Amniotic stem cell (primary cell): Measurements from ENCODE around the gene MRPS12.
"Not testable (repeated sequence)": the region's sequence is repeated elsewhere in the genome, so short reads cannot be mapped to it uniquely, and the experiment has no call there.

Source experiments
- DNase-seq: peaks from one replicate; lab custom pipeline; 2025; lab: John Stamatoyannopoulos, UW

Gene MRPS12

GRCh38 chr19:38930776-38931520 is at the start of gene MRPS12:
Gene MRPS12, plus strand, starts transcription at chr19:38930944. Its CDS starts 351 bp downstream, at chr19:38931295.
- DNase-seq, result peak; percentile 99

GRCh38 chr19:38883286-38883685 is 47.5 kb upstream of the MRPS12 start:
- DNase-seq, result no peak

DNA sequence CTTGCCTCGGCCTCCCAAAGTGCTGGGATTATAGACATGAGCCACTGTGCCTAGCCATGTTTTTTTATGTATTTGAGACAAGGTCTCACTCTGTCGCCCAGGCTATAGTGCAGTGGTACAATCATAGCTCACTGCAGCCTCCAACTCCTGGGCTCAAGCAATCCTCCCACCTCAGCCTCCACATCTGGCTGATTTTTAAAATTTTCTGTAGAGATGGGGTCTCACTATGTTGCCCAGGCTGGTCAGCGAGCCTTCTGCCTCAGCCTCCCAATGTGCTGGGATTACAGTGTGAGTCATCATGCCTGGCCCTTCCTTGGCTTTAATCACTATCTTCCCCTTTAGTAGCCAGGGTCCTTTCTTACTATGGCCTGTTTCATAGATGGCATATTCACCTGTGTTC is 46.1 kb upstream of the MRPS12 start:
- DNase-seq, result not testable (repeated sequence)

DNA sequence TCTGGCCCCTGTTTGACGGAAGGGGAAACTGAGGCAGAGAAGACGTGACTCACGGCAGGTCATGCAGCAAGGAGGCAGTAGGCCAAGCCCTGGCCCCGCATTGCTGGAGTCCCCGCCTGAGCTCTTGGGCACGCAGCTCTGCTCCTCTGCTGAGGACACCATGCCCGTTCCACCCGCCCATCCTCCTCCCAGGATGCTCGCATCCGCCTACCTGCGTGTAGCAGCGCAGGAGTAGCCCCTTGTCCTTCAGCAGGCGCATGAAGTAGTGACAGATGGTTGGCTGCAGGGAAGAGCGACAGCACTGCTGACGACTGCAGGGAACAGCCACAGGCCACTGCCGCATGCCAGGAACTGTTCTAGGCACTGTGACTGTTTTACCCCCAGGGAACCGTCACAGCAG is 41.9 kb upstream of the MRPS12 start:
- no peak for DNase-seq

DNA sequence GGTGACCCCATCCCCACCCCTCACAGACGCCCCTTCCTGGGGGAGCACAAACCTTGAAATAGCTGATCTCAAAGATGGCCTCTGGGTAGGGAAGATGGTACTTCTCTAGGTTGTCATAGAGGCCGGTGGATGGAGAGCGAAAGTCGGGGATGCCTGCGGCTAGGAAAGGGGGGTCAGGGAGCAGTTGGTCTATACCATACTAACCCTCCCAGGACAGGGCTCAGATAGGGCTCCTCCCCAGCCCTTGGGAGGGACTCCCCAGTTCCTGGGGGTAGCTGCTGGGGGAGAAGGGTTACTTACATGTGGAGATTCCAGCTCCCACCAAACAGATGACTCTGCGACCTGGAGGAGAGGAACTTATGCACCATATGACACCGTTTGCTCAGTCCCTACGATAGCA is 40.9 kb upstream of the MRPS12 start:
- DNase-seq, result no peak

DNA sequence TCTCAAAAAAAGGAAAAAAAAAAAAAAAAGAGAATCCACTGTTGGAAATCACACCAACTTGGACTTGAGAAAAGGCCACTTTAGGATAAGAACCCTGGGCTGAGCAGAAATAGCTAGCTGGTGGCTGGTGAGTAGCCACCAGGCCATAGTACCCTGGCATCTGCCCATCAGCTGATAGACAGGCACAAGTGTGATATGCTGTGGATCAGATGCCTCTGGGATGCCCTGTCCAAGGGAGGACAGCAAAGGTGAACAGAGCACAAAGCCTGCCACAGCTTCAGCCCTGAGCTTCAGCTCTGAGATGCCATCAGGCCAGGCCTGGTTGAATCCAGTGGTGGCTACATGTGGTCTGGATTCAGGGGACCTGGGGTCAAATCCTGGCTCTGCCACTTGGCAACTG is 40.1 kb upstream of the MRPS12 start:
- DNase-seq, result no peak

DNA sequence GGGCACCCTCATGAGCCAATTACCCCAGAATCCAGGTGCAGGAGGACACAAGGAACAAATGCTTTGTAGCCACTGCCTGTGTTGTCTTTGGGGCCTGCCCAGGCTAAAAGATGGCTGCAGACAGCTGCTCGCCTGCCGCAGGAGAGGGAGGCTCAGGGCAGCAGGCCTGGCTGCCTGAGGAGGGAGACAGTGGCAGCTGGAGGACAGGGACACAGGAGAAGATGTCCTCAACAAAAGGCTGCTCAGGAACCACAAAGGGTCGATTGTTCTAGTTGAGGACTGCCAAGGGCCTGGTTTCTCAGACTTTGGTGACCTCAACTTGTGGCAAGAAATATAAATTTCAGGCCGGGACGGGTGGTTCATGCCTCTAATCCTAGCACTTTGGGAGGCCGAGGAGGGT is 39.0 kb upstream of the MRPS12 start:
- DNase-seq, result no peak

GRCh38 chr19:38892841-38893240 is 37.9 kb upstream of the MRPS12 start:
- DNase-seq, result no peak

- no peak for DNase-seq
Observed at GRCh38 chr19:38893341-38893771, 37.4 kb upstream of the MRPS12 start.

GRCh38 chr19:38894968-38895367 is 35.8 kb upstream of the MRPS12 start:
- no peak for DNase-seq

DNA sequence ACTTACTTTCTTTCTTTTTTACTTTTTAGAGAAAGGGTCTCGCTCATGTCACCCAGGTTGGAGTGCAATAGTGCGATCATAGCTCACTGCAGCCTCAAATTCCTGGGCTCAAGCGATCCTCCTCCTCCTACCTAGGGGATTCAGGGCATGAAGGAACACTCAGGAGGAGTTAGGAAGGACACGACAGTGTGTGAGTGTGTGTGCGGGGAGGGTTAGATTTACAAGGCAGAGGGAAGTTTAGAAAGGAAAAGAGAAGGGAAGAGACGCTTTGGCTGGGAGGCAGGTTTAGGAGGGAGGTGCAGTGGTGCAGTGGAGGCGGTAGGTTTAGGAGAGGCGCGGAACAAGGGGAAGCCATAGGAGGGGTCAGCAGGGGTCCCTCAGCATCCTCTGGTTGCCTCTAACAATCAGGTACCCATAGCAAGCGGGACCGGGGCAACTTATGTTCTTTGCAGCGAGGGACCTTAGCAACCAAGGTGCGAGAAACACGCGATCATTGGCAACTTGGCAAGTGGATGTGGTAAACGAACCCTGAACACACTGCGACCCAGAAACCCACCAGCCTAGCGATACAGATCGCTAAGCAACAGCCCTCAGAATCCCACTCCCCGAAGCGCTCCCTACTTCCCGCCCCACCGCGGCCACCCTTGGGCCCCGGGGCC is 31.8 kb upstream of the MRPS12 start:
- no peak for DNase-seq

DNA sequence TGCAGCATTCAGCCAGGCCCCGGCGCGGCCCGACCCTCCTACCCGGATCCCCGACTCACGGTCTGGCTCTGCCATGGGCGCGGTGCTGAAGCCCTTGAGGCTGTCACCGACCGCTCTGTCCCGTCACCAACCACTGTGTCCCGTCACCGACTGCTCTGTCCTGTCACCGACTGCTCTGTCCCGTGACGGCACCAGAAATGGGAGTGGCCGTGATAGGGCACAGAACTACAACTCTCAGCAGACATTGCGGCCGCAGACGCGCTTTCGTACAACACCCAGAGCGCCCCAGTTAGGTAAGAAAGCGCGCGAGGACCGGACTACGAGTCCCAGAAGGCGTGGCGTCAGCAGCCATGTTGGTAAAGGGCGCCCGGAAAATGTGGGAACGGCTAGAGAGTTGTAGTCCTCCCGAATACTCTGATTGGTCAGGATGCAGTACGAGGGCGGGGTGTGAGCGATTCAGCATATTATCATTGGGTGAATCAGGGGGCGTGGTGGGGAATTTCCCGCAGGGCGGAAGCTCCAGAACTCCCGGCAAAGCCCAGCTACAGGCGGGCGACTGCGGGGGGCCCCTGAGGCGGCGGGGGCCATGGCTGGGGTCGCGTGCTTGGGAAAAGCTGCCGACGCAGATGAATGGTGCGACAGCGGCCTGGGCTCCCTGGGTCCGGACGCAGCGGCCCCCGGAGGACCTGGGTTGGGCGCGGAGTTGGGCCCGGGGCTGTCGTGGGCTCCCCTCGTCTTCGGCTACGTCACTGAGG is 31.1 kb upstream of the MRPS12 start, which contains the start of the genes NFKBIB and SIRT2:
NFKBIB (plus strand) TSS at position 523 of the 755 bp plus-strand sequence; CDS start at position 587, 64 bp downstream.
SIRT2 (minus strand) TSS at position 172 of the 755 bp plus-strand sequence; CDS start at position 75, 97 bp downstream.
- peak; percentile 100 for DNase-seq

DNA sequence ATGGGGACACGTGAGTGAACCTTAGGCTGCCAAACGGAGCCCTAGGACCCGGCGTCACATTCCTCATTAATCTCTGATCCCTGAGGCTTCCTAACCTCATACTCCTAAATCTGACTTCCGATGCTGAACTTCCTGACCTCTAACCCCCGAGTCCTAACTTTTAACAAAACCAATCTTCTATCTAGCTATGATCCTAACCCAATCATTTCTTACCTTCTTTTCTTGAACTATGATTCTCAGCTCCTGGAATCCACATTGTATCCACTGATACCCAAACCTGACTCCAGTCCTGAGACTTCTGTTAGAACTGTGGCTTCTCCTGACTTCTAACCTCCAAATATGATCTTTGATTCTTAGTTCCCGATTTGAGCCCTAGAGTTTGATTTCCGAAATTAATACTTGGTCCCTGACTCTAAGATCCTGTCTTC is 30.5 kb upstream of the MRPS12 start:
- DNase-seq, result peak; percentile 50

DNA sequence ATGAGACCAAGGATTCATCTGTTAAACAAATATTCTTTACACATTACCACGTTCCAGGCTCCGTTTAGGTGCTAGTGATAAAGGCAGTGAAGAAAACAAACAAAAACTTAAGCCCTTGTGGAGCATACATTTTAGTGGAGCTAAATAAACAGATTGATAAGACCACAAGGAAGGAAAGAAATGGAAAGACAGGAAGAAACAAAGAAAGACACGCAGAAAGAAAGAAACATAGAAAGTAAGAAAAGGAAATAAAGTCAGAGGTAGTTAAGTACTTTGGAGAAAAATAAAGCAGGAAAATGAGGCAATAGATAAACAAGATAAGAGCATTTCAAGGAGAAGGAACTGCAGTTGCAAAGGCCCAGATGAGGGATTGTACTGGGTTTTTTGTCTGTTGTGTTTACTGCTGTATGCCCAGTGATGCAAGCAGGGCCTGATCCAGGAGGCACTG is 30.0 kb upstream of the MRPS12 start:
- DNase-seq, result no peak

- no peak for DNase-seq
Observed at GRCh38 chr19:38901683-38902082, 29.1 kb upstream of the MRPS12 start.

DNA sequence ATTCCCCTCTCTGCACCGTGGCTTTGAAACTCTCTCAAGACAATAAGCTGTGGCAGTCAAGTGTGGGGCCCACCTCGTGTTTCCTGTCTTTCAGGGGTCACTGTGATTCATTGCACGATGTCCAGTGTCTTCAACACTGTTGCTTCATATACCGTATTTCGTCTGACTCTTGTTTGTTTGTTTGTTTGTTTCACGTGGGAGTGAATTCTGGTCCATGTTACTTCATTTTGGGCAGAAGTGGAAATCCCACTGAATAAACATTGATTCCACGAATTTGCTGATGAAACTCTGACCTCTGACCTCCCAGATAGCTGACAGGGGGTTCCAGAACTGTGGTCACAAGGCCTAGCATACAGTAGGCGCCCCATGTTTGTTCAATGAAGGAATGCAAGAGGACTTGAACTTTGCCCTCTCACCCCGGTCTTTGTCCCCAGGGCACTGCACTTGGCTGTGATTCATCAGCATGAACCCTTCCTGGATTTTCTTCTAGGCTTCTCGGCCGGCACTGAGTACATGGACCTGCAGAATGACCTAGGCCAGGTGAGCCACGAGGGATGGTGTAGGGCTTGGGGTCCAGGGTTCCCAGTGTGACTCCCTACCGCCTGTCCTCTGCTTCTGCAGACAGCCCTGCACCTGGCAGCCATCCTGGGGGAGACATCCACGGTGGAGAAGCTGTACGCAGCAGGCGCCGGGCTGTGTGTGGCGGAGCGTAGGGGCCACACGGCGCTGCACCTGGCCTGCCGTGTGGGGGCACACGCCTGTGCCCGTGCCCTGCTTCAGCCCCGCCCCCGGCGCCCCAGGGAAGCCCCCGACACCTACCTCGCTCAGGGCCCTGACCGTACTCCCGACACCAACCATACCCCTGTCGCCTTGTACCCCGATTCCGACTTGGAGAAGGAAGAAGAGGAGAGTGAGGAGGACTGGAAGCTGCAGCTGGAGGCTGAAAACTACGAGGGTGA is 25.9 kb upstream of the MRPS12 start:
- DNase-seq, result no peak

- DNase-seq, result no peak
Observed at GRCh38 chr19:38905620-38906019, 25.1 kb upstream of the MRPS12 start.

GRCh38 chr19:38907227-38907626 is 23.5 kb upstream of the MRPS12 start:
- DNase-seq, result no peak

DNA sequence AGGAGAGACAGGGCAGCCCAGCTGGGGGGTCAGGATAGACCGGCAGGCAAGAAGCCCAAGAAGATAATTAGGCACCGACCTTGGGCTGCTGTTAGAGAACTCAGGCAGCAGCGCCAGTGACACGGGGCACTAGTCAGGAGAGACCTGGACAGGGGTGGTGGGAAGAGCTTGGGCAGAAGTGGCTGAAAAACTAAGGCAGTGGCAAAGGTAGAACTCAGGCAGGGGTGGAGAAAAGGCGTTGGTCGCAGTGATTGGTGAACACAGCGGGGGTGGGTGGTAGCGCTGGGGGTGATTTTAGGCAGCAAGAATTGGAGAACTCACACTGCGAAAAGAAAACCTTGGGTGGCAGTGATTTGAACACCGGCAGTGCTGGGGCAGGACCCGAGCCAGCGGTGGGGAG is 23.1 kb upstream of the MRPS12 start:
- no peak for DNase-seq

DNA sequence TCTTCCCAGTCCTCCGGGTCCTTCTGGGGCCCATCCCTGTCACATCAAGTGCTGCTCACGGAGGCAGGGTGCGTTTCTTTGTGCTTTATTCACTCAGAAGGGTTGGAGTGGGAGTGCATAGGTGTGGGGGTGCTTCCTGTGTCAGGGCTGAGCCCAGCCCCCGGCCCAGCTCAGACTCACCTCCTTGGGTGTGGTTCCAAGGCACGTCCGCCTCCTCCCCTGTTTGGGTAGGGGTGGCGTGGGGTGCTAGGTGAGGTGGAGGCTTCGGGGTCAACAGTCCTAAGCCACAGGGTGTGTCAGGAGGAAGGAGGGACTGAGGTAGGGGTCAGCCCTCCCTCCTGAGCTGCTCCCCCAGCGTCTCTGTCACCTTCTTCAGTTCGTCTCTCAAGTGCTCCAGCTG is 21.8 kb upstream of the MRPS12 start:
- DNase-seq, result no peak

- DNase-seq, result no peak
Observed at GRCh38 chr19:38910488-38910887, 20.3 kb upstream of the MRPS12 start.
